Ectodermal cell (in vitro differentiated cells): ENCODE data around the gene TXNDC17. TPM values are rescaled to one million over a fixed set of nuclear protein-coding genes. Genes with fewer than 3 reads are reported as not detected.
"Not testable (repeated sequence)": the region's sequence is repeated elsewhere in the genome, so short reads cannot be mapped to it uniquely, and the experiment has no call there.

ENCODE experiments used
- H3K27ac ChIP-seq: 2 replicates; pipeline ENCODE4 v1.7.0; 2013; ENCODE audit warnings: mild to moderate bottlenecking, low read depth, low read length; ENCODE audit not compliant: insufficient read depth, poor library complexity, severe bottlenecking
- H3K27me3 ChIP-seq: 2 replicates; pipeline ENCODE4 v1.7.0; 2013; ENCODE audit warnings: mild to moderate bottlenecking, low read length; ENCODE audit not compliant: insufficient read depth, control insufficient read depth, poor library complexity, severe bottlenecking
- H3K36me3 ChIP-seq: one replicate; pipeline ENCODE4 v1.7.0; 2013; ENCODE audit warnings: low read length; ENCODE audit not compliant: control insufficient read depth, insufficient read depth
- H3K4me1 ChIP-seq: one replicate; pipeline ENCODE4 v1.7.0; 2013; ENCODE audit warnings: low read length; ENCODE audit not compliant: control insufficient read depth, insufficient read depth
- H3K4me3 ChIP-seq: 2 replicates; pipeline ENCODE4 v1.7.0; 2013; ENCODE audit warnings: low read depth, low read length, control low read depth; ENCODE audit not compliant: insufficient read depth
- H3K9me3 ChIP-seq: 2 replicates; pipeline ENCODE4 v1.7.0; 2013; ENCODE audit warnings: mild to moderate bottlenecking, low read length, moderate library complexity; ENCODE audit not compliant: control insufficient read depth
- WGBS, 2 experiments: methylation state at CpG; one replicate each; pipeline ENCODE4 v1.1.7; 2013; ENCODE audit warnings: missing lambda C conversion rate in 2 of 2; 5-methylcytosine and 5-hydroxymethylcytosine counted together
- polyA plus RNA-seq, 4 experiments: library from polyadenylated mRNA; stranded (reverse); fragments of 50-300 nt; gene quantifications; one replicate each; pipeline ENCODE4 v1.2.3, GENCODE V29; 2013

Gene TXNDC17
- polyA plus RNA-seq (2013, experiment 1 of 4): 184 TPM
- 164 TPM for polyA plus RNA-seq (2013, experiment 2 of 4)
- polyA plus RNA-seq (2013, experiment 3 of 4): 203 TPM
- 200 TPM for polyA plus RNA-seq (2013, experiment 4 of 4)

GRCh38 chr17:6640536-6641246 lies at the start of gene TXNDC17, which contains the start of gene KIAA0753:
TSS of gene TXNDC17 (plus strand) at chr17:6641060. CDS start at chr17:6641083, 23 bp downstream.
TSS of gene KIAA0753 (minus strand) at chr17:6640711. CDS start at chr17:6635103, 5,608 bp downstream.
- WGBS, 2 experiments: 0 to 1% methylated on average over 52 of the region's 52 CpGs

GRCh38 chr17:6591599-6592158 lies 49.2 kb upstream of the TXNDC17 start:
- Histone ChIP-seq H3K27me3 (no peaks in the 10 kb centered on the region), H3K4me3 (no peak overlapping the region), H3K4me1 (no peaks in the 10 kb centered on the region), H3K9me3 (no peaks in the 10 kb centered on the region), H3K36me3 (peaks cover 48% of the 10 kb centered on the region), H3K27ac (no peak overlapping the region)
- 87 to 88% methylated on average over 7 of the region's 7 CpGs for WGBS, 2 experiments

More at GRCh38 chr17:6640536-6641246, at the start of gene TXNDC17, which contains the start of gene KIAA0753:
- H3K27ac ChIP-seq: peak within 1 kb of the TSS; percentile 74
- no peaks in the 10 kb centered on the region for H3K27me3 ChIP-seq
- no peaks in the 10 kb centered on the region for H3K9me3 ChIP-seq
- H3K36me3 ChIP-seq: peaks cover 3% of the 10 kb centered on the region
- peak within 1 kb of the TSS; percentile 86 for H3K4me3 ChIP-seq
- peaks cover 13% of the 10 kb centered on the region for H3K4me1 ChIP-seq

- H3K27me3 ChIP-seq: no peaks in the 10 kb centered on the region
- no peak overlapping the region for H3K4me3 ChIP-seq
- 79 to 84% methylated on average over 6 of the region's 6 CpGs for WGBS, 2 experiments
Measured at GRCh38 chr17:6592173-6592572, 48.7 kb upstream of the TXNDC17 start.

GRCh38 chr17:6593371-6593770 lies 47.5 kb upstream of the TXNDC17 start:
- H3K9me3 ChIP-seq, H3K27ac ChIP-seq, H3K4me1 ChIP-seq, H3K4me3 ChIP-seq, H3K27me3 ChIP-seq: not testable (repeated sequence)
- peaks cover 49% of the 10 kb centered on the region for H3K36me3 ChIP-seq
- WGBS, 2 experiments: 92 to 96% methylated on average over 14 of the region's 14 CpGs

More at GRCh38 chr17:6592173-6592572, 48.7 kb upstream of the TXNDC17 start:
- H3K36me3 ChIP-seq: peaks cover 46% of the 10 kb centered on the region
- no peak overlapping the region for H3K27ac ChIP-seq
- H3K4me1 ChIP-seq: no peaks in the 10 kb centered on the region
- no peaks in the 10 kb centered on the region for H3K9me3 ChIP-seq

- Histone ChIP-seq H3K4me3 (no peak overlapping the region), H3K27ac (no peak overlapping the region), H3K27me3 (no peaks in the 10 kb centered on the region), H3K9me3 (no peaks in the 10 kb centered on the region), H3K36me3 (peaks cover 42% of the 10 kb centered on the region), H3K4me1 (no peaks in the 10 kb centered on the region)
- 94 to 98% methylated on average over 7 of the region's 7 CpGs for WGBS, 2 experiments
Measured at GRCh38 chr17:6596081-6596480, 44.8 kb upstream of the TXNDC17 start.

- WGBS, 2 experiments: 93 to 97% methylated on average over 2 of the region's 2 CpGs
- H3K36me3 ChIP-seq: peaks cover 42% of the 10 kb centered on the region
Measured at GRCh38 chr17:6596511-6596910, 44.3 kb upstream of the TXNDC17 start.

GRCh38 chr17:6596941-6597340 lies 43.9 kb upstream of the TXNDC17 start:
- Histone ChIP-seq H3K27me3 (no peaks in the 10 kb centered on the region), H3K4me3 (no peak overlapping the region), H3K4me1 (no peaks in the 10 kb centered on the region), H3K36me3 (peaks cover 42% of the 10 kb centered on the region), H3K9me3 (no peaks in the 10 kb centered on the region), H3K27ac (no peak overlapping the region)
- 96 to 98% methylated on average over 4 of the region's 4 CpGs for WGBS, 2 experiments

More at GRCh38 chr17:6596511-6596910, 44.3 kb upstream of the TXNDC17 start:
- Histone ChIP-seq H3K4me1 (no peaks in the 10 kb centered on the region), H3K27me3 (no peaks in the 10 kb centered on the region), H3K27ac (no peak overlapping the region), H3K4me3 (no peak overlapping the region), H3K9me3 (no peaks in the 10 kb centered on the region)

GRCh38 chr17:6597727-6598126 lies 43.1 kb upstream of the TXNDC17 start:
- H3K4me1 ChIP-seq: no peaks in the 10 kb centered on the region
- peaks cover 42% of the 10 kb centered on the region for H3K36me3 ChIP-seq
- H3K4me3 ChIP-seq: no peak overlapping the region
- 83% methylated on average over 1 of the region's 1 CpG; no CpG with 5 or more reads in 1 of the 2 experiments for WGBS, 2 experiments
- no peaks in the 10 kb centered on the region for H3K9me3 ChIP-seq
- no peak overlapping the region for H3K27ac ChIP-seq
- no peaks in the 10 kb centered on the region for H3K27me3 ChIP-seq

GRCh38 chr17:6599364-6599763 lies 41.5 kb upstream of the TXNDC17 start:
- Histone ChIP-seq H3K27me3 (no peaks in the 10 kb centered on the region), H3K36me3 (peaks cover 29% of the 10 kb centered on the region), H3K4me1 (no peaks in the 10 kb centered on the region), H3K4me3 (no peak overlapping the region), H3K27ac (no peak overlapping the region), H3K9me3 (no peaks in the 10 kb centered on the region)

- H3K27ac ChIP-seq: no peak overlapping the region
- H3K4me3 ChIP-seq: no peak overlapping the region
- no peaks in the 10 kb centered on the region for H3K4me1 ChIP-seq
- no peaks in the 10 kb centered on the region for H3K27me3 ChIP-seq
- 93 to 95% methylated on average over 2 of the region's 2 CpGs for WGBS, 2 experiments
- peaks cover 23% of the 10 kb centered on the region for H3K36me3 ChIP-seq
- H3K9me3 ChIP-seq: no peaks in the 10 kb centered on the region
Measured at GRCh38 chr17:6602141-6602540, 38.7 kb upstream of the TXNDC17 start.
